ENCODE measurements around the gene CENPI. TPM values are rescaled to one million over a fixed set of nuclear protein-coding genes. Genes with fewer than 3 reads are reported as not detected.

The CENPI gene, protein sequence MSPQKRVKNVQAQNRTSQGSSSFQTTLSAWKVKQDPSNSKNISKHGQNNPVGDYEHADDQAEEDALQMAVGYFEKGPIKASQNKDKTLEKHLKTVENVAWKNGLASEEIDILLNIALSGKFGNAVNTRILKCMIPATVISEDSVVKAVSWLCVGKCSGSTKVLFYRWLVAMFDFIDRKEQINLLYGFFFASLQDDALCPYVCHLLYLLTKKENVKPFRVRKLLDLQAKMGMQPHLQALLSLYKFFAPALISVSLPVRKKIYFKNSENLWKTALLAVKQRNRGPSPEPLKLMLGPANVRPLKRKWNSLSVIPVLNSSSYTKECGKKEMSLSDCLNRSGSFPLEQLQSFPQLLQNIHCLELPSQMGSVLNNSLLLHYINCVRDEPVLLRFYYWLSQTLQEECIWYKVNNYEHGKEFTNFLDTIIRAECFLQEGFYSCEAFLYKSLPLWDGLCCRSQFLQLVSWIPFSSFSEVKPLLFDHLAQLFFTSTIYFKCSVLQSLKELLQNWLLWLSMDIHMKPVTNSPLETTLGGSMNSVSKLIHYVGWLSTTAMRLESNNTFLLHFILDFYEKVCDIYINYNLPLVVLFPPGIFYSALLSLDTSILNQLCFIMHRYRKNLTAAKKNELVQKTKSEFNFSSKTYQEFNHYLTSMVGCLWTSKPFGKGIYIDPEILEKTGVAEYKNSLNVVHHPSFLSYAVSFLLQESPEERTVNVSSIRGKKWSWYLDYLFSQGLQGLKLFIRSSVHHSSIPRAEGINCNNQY
- 10.3 to 13.5 TPM (median 12.1 TPM) in 5 replicates for total RNA-seq (2022; extraction: Qiagen RNA extraction; ENCODE audit: low read depth)

DNA sequence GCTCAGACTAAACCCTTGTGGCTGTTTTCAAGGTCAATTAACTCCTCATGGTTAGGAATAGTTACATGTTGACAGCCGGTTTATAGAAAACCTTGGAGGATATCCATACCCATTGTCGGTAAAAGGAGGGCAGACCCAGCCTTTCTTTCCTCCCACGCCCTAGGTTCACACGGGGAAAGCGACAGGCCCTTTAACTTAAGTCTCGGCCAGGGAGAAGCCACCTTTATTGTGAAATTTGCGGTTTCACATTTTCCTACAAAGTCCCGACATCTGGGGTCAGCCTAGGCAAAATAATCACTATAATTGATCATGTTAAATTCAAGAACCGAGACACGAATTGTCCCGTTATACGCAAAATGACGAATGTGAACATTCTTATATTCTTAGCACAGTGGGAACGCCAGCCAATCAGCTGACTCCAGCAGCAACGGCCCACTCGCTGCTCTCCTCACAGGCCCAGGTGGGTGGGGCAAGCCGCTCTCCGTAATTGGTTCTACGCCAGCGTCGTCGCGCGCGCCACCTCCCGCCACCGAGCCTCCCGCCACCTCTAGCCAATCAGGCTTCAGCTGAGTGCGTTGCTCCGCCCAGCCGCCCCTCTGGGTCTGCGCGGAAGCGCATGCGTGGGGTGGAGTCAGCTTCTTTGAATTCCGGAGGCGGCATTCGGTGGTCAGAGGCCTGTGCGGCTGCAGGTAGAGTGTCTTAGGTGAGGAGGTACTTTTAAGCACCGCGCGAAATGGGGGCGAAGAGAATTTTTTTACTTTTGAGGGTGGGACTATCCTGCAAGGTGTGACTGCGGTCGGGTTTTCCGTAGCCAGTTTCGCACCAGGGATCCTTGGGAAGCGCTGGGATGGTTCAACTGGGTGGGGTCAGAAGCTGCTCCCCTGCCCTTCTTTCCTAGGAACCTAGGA lies at the start of gene CENPI:
Gene CENPI (plus strand): TSS at position 659 of the 908 bp plus-strand sequence. CDS start 2,867 bp downstream, outside the sequence.

DNA sequence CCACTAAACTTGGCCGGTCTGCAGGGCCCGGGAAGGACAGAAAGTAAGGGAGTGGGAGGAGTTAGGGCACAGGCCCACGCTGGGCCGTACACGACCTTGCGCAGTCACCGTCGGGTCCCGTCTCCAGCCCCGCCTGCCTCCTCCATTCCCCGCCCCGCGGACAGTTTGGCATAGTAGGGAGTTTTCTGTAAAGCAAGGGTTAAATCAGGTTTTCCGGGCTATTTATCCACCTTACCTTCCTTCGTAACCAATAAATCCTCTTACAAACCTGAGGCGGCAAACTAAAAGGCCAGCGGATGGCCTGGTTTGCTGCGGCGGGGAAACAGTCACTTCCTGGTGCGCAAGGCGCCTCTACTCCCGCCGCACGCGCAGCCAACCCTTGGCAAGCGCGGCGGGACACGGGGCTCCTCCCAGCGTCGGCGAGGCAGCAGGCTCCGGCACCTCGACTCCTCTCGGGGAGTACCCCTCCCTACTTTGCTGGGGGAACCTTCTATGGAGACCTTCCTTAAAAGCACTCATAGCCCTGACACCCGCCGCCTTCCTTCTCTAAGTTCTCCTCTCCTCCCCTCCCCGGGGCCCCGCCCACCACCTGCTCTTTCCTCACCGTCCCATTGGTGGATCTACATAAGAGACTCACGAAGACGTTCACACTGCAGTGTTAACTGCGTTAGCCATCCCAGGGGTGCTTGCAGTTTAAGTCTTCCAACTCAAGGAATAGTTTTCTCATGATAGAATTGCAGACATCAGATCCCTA lies 46.3 kb upstream of the CENPI start, which contains the start of gene TRMT2B:
Gene TRMT2B (minus strand): TSS at position 563 of the 754 bp plus-strand sequence. CDS start 9,822 bp downstream, outside the sequence.

DNA sequence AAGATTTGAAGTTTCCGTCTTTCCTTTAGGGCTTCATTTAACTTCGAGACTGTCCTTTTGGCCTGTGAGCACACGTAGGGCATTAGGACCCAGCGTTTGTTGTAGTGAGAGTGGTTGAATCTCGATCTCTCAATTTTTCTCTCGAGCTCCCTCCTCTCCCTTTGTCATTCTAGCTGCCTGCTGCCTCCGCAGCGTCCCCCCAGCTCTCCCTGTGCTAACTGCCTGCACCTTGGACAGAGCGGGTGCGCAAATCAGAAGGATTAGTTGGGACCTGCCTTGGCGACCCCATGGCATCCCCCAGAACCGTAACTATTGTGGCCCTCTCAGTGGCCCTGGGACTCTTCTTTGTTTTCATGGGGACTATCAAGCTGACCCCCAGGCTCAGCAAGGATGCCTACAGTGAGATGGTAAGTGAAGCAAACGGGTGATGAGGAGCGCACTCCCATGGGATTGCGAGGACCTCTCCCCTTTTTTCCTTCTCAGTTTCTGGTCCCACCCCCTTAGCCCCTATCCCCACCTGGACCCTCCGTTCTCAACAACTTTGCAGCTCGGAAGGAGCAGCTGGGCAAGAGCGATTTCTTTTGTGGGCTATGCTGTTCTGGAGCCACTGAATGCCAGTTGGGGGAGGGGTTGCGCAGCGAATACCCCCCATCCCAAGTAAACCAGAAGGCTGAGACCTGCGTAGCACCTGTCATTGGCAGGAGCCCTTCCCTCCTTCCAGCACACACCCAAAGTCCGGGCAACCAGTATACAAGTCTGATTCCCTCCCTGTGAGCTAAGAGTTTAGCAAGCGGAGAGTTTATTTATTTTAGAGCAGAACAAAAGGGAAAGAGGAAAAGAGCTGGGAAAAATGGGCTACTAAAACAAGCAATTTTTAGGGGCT lies 19.0 kb upstream of the CENPI start, which contains the start of gene TMEM35A:
Gene TMEM35A (plus strand): TSS at position 164 of the 883 bp plus-strand sequence. CDS start 124 bp downstream, at position 288.

Other genes starting within 250 kb of the CENPI start
- gene NOX1, start 223.8 kb upstream of the CENPI start, total RNA-seq (2022; extraction: Qiagen RNA extraction; ENCODE audit: low read depth) = 0.03 to 0.17 TPM in 2 of 5 replicates, not detected in the others
- gene XKRX, start 169.3 kb upstream of the CENPI start, total RNA-seq (2022; extraction: Qiagen RNA extraction; ENCODE audit: low read depth) = 0.16 to 0.30 TPM (median 0.26 TPM) in 5 replicates
- 0.09 TPM in 2 of 5 replicates, not detected in the others for gene ARL13A, start 128.5 kb upstream of the CENPI start, total RNA-seq (2022; extraction: Qiagen RNA extraction; ENCODE audit: low read depth)
- gene TRMT2B, start 46.1 kb upstream of the CENPI start, total RNA-seq (2022; extraction: Qiagen RNA extraction; ENCODE audit: low read depth) = 13.3 to 16.4 TPM (median 14.4 TPM) in 5 replicates
- not detected in 5 replicates for gene TMEM35A, start 19.3 kb upstream of the CENPI start, total RNA-seq (2022; extraction: Qiagen RNA extraction; ENCODE audit: low read depth)
- 0.16 to 0.30 TPM (median 0.25 TPM) in 5 replicates for gene DRP2, start 121.6 kb downstream of the CENPI start, total RNA-seq (2022; extraction: Qiagen RNA extraction; ENCODE audit: low read depth)
- 0.06 to 0.15 TPM (median 0.09 TPM) in 4 of 5 replicates, not detected in the other for gene TAF7L, start 193.1 kb downstream of the CENPI start, total RNA-seq (2022; extraction: Qiagen RNA extraction; ENCODE audit: low read depth)